ENCODE data around the gene SOD2. TPM values are rescaled to one million over a fixed set of nuclear protein-coding genes. Genes with fewer than 3 reads are reported as not detected.

SOD2 gene
- polyA plus RNA-seq, 3 donors, result 447 to 746 (median 569) TPM

- peak in 1 of 3 donors; percentile 31 for DNase-seq
- Histone ChIP-seq H3K27ac (ENCODE audit: low read depth in 1 of 2, low read length in 2 of 2) (no peak overlapping the region), H3K79me2 (ENCODE audit: insufficient read depth, low read length) (no peaks in the 10 kb centered on the region), H3K9ac (ENCODE audit: insufficient read depth, low read length, poor library complexity, severe bottlenecking) (no peak overlapping the region), H3K4me2 (replicated peaks; ENCODE audit: extremely low read depth, low read length, poor library complexity, severe bottlenecking) (no peak overlapping the region), H3K4me1 (ENCODE audit: control insufficient read depth in 1 of 2, insufficient read depth in 2 of 2, low read length in 2 of 2) (no peaks in the 10 kb centered on the region), H4K20me1 (ENCODE audit: insufficient read depth, low read length) (no peaks in the 10 kb centered on the region), H3K4me3 (replicated peaks in 1 of 3; ENCODE audit: low read depth in 2 of 3, low read length in 3 of 3) (no peak overlapping the region), H2AFZ (ENCODE audit: insufficient read depth, low read depth, low read length, poor library complexity, severe bottlenecking) (no peak overlapping the region), H3K9me3 (replicated peaks in 1 of 2; ENCODE audit: control insufficient read depth in 1 of 2, insufficient read depth in 1 of 2, low read length in 2 of 2) (no peaks in the 10 kb centered on the region), H3K27me3 (ENCODE audit: control insufficient read depth in 2 of 2, insufficient read depth in 2 of 2, low read length in 2 of 2) (no peaks in the 10 kb centered on the region), H3K36me3 (replicated peaks in 1 of 2; ENCODE audit: control insufficient read depth in 1 of 2, insufficient read depth in 2 of 2, low read length in 2 of 2) (no peaks in the 10 kb centered on the region)
- Mint-ChIP-seq H3K27me3 (ENCODE audit: low read depth in 3 of 3) (peaks cover 0 to 4% (median 0%) of the 10 kb centered on the region in 3 donors), H3K36me3 (no peaks in the 10 kb centered on the region), H3K4me3 (no peak overlapping the region), H3K27ac (no peak overlapping the region), H3K4me1 (peaks cover 12% of the 10 kb centered on the region), H3K9me3 (peaks cover under 1 to 6% (median 3%) of the 10 kb centered on the region in 7 donors)
- TF ChIP-seq CTCF (IDR thresholded peaks at IDR 0.05), result no peak
- intact Hi-C loops (cut with micrococcal nuclease), result no loop called here
- no CpG with 5 or more reads among the region's 2 CpGs for WGBS (ENCODE audit: insufficient coverage)
Observed at GRCh38 chr6:159646733-159647132, 46.3 kb downstream of the SOD2 start.

GRCh38 chr6:159646116-159646515 lies 46.9 kb downstream of the SOD2 start:
- Histone ChIP-seq H3K4me3 (replicated peaks in 1 of 3; ENCODE audit: low read depth in 2 of 3, low read length in 3 of 3) (no peak overlapping the region), H3K27me3 (ENCODE audit: control insufficient read depth in 2 of 2, insufficient read depth in 2 of 2, low read length in 2 of 2) (no peaks in the 10 kb centered on the region), H2AFZ (ENCODE audit: insufficient read depth, low read depth, low read length, poor library complexity, severe bottlenecking) (no peak overlapping the region), H3K4me2 (replicated peaks; ENCODE audit: extremely low read depth, low read length, poor library complexity, severe bottlenecking) (no peak overlapping the region), H3K79me2 (ENCODE audit: insufficient read depth, low read length) (no peaks in the 10 kb centered on the region), H4K20me1 (ENCODE audit: insufficient read depth, low read length) (no peaks in the 10 kb centered on the region), H3K4me1 (ENCODE audit: control insufficient read depth in 1 of 2, insufficient read depth in 2 of 2, low read length in 2 of 2) (no peaks in the 10 kb centered on the region), H3K36me3 (replicated peaks in 1 of 2; ENCODE audit: control insufficient read depth in 1 of 2, insufficient read depth in 2 of 2, low read length in 2 of 2) (no peaks in the 10 kb centered on the region), H3K9ac (ENCODE audit: insufficient read depth, low read length, poor library complexity, severe bottlenecking) (no peak overlapping the region), H3K27ac (ENCODE audit: low read depth in 1 of 2, low read length in 2 of 2) (no peak overlapping the region), H3K9me3 (replicated peaks in 1 of 2; ENCODE audit: control insufficient read depth in 1 of 2, insufficient read depth in 1 of 2, low read length in 2 of 2) (no peaks in the 10 kb centered on the region)
- DNase-seq, result peak in 1 of 3 donors; percentile 52
- Mint-ChIP-seq H3K36me3 (no peaks in the 10 kb centered on the region), H3K27me3 (ENCODE audit: low read depth in 3 of 3) (peaks cover 0 to 7% (median 0%) of the 10 kb centered on the region in 3 donors), H3K4me3 (no peak overlapping the region), H3K9me3 (peaks cover 4 to 12% (median 5%) of the 10 kb centered on the region in 7 donors), H3K27ac (no peak overlapping the region), H3K4me1 (peaks cover 12% of the 10 kb centered on the region)
- intact Hi-C loops (cut with micrococcal nuclease), result no loop called here
- no peak for TF ChIP-seq CTCF (IDR thresholded peaks at IDR 0.05)
- WGBS (ENCODE audit: insufficient coverage), result no CpG with 5 or more reads among the region's 1 CpG
